HepG2 (cell line): Measurements from ENCODE around the gene RIT2. TPM values are rescaled to one million over a fixed set of nuclear protein-coding genes. Genes with fewer than 3 reads are reported as not detected.

Source experiments
- ATAC-seq: fragments of 200-7000 bp; cut with Tn5 transposase; 3 replicates; pipeline ENCODE4 v1.9.1; 2020; ENCODE audit warnings: mild to moderate bottlenecking, moderate library complexity
- BruUV-seq: library from RNA; stranded (reverse); fragments of 400-500 nt; replicated peaks from 2 replicates; lab custom pipeline; 2021; lab: Mats Ljungman, UMichigan
- CTCF ChIA-PET: fragments of 300-600 bp; formaldehyde crosslinking; extraction: SDS; loops from one replicate; lab custom pipeline; 2021; ENCODE audit warnings: low total read pairs, inconsistent platforms, low intra/inter-chr PET ratio; lab: Yijun Ruan, JAX
- POLR2A ChIA-PET: fragments of 350-600 bp; sonication (Branson Sonifier 250); formaldehyde crosslinking; loops from one replicate; lab custom pipeline; 2020; ENCODE audit warnings: antibody characterized with exemption, inconsistent platforms; lab: Yijun Ruan, JAX
- DNase-seq: peaks from one replicate; pipeline ENCODE4 v3.0.0-alpha.2; 2015; ENCODE audit warnings: low spot score
- FAIRE-seq: peaks from 3 replicates; lab custom pipeline; 2011; peaks lifted over from hg19 to GRCh38; lab: Jason Lieb, UNC
- H2AFZ ChIP-seq: one replicate; pipeline ENCODE4 v1.6.1; 2011; ENCODE audit warnings: low read length, inconsistent platforms
- H3K27ac ChIP-seq: fragments of 300-600 bp; 3 replicates; pipeline ENCODE4 v1.8.0; 2011; ENCODE audit warnings: mixed run types, mild to moderate bottlenecking, mixed read lengths, low read length, inconsistent platforms; ENCODE audit not compliant: insufficient read depth; ENCODE audit errors: extremely low read length
- H3K27me3 ChIP-seq, 2 experiments: fragments of 200-600 bp in 1 of 2; 2 replicates in 1 of 2; 3 replicates in 1 of 2; pipeline versions ENCODE4 v1.6.0 to v1.8.0; 2011; ENCODE audit warnings: low read length in 2 of 2, mild to moderate bottlenecking in 2 of 2, moderate library complexity in 2 of 2, inconsistent platforms in 1 of 2; ENCODE audit not compliant: insufficient read depth in 2 of 2, control insufficient read depth in 1 of 2
- H3K36me3 ChIP-seq, 2 experiments: fragments of 200-600 bp in 1 of 2; replicated peaks in 1 of 2; 2 replicates in 1 of 2; 3 replicates in 1 of 2; pipeline versions ENCODE4 v1.5.1 to v1.8.0; 2011; ENCODE audit warnings: low read length in 2 of 2, inconsistent platforms in 1 of 2; ENCODE audit not compliant: insufficient read depth in 2 of 2, control insufficient read depth in 1 of 2
- H3K4me1 ChIP-seq: 2 replicates; pipeline ENCODE4 v1.5.1; 2012; ENCODE audit warnings: low read length, inconsistent platforms; ENCODE audit not compliant: insufficient read depth
- H3K4me2 ChIP-seq: 2 replicates; pipeline ENCODE4 v1.6.0; 2011; ENCODE audit warnings: low read depth, low read length, inconsistent platforms
- H3K4me3 ChIP-seq, 3 experiments: fragments of 200-600 bp in 1 of 3; sonication (generic), shearing (Covaris generic) in 1 of 3; replicated peaks in 1 of 3; 2 replicates each; pipeline ENCODE4 v1.5.1; 2011 to 2016; ENCODE audit warnings: low read length in 3 of 3, inconsistent platforms in 2 of 3, low read depth in 2 of 3, mild to moderate bottlenecking in 2 of 3, control low read depth in 1 of 3, mixed read lengths in 1 of 3; ENCODE audit not compliant: insufficient read depth in 1 of 3
- H3K79me2 ChIP-seq: one replicate; pipeline ENCODE4 v1.6.1; 2011; ENCODE audit warnings: low read length, inconsistent platforms; ENCODE audit not compliant: insufficient read depth
- H3K9ac ChIP-seq: 2 replicates; pipeline ENCODE4 v1.6.0; 2011; ENCODE audit warnings: mild to moderate bottlenecking, low read depth, low read length, inconsistent platforms; ENCODE audit not compliant: insufficient read depth
- H3K9me3 ChIP-seq: 2 replicates; pipeline ENCODE4 v1.5.1; 2012; ENCODE audit warnings: mild to moderate bottlenecking, low read length
- H4K20me1 ChIP-seq: 2 replicates; pipeline ENCODE4 v1.6.0; 2011; ENCODE audit warnings: inconsistent platforms, mild to moderate bottlenecking, low read length, moderate library complexity; ENCODE audit not compliant: insufficient read depth
- CEBPB ChIP-seq: IDR thresholded peaks from 2 replicates; pipeline ENCODE4 v1.6.1; 2011; ENCODE audit warnings: low read depth, low read length, improper control_type of control experiment, borderline replicate concordance
- HDAC2 ChIP-seq: sonication (generic); formaldehyde crosslinking; IDR thresholded peaks from 2 replicates; pipeline ENCODE4 v1.4.0; 2020; ENCODE audit warnings: missing genetic modification reagents
- LBX2 ChIP-seq: sonication (generic); formaldehyde crosslinking; IDR thresholded peaks from 2 replicates; pipeline ENCODE4 v1.5.0; 2020; ENCODE audit warnings: missing genetic modification reagents, mild to moderate bottlenecking, borderline replicate concordance
- NFIC ChIP-seq: IDR thresholded peaks from 2 replicates; pipeline ENCODE4 v1.6.1; 2012; ENCODE audit warnings: mild to moderate bottlenecking, low read length, inconsistent platforms
- TFDP2 ChIP-seq: sonication (generic); formaldehyde crosslinking; IDR thresholded peaks from 2 replicates; pipeline ENCODE4 v1.4.0; 2020; ENCODE audit warnings: missing genetic modification reagents
- TMF1 ChIP-seq: sonication (generic); formaldehyde crosslinking; IDR thresholded peaks from 2 replicates; pipeline ENCODE4 v1.8.1; 2022; ENCODE audit warnings: low read depth, missing genetic modification reagents
- ZBTB34 ChIP-seq: sonication (generic); formaldehyde crosslinking; IDR thresholded peaks from 2 replicates; pipeline ENCODE4 v1.8.0; 2022; ENCODE audit warnings: mild to moderate bottlenecking, missing genetic modification reagents
- ZNF124 ChIP-seq: sonication (generic); formaldehyde crosslinking; IDR thresholded peaks from 2 replicates; pipeline ENCODE4 v1.4.0; 2020; ENCODE audit warnings: missing genetic modification reagents
- ZNF441 ChIP-seq: sonication (generic); formaldehyde crosslinking; IDR thresholded peaks from 2 replicates; pipeline ENCODE4 v1.7.0; 2021; ENCODE audit warnings: missing genetic modification reagents, borderline replicate concordance
- ZNF572 ChIP-seq: sonication (generic); formaldehyde crosslinking; IDR thresholded peaks from 2 replicates; pipeline ENCODE4 v1.5.1; 2020; ENCODE audit warnings: mild to moderate bottlenecking, missing genetic modification reagents
- ZNF589 ChIP-seq: sonication (generic); formaldehyde crosslinking; conservative IDR thresholded peaks from 2 replicates; pipeline ENCODE4 v1.8.0; 2022; ENCODE audit warnings: mild to moderate bottlenecking, moderate library complexity, missing genetic modification reagents
- WGBS: methylation state at CpG from one replicate; pipeline ENCODE4 v1.1.6; 2017; ENCODE audit warnings: low lambda C conversion rate; 5-methylcytosine and 5-hydroxymethylcytosine counted together
- in situ Hi-C: cut with HindIII; loops from 2 replicates; pipeline ENCODE4 v1.10.0; 2017; ENCODE audit warnings: low pct_unique_long_range_greater_than_20kb; ENCODE audit not compliant: extremely low pct_ligation_motif_present
- intact Hi-C: fragments of 100-400 bp; cut with micrococcal nuclease; formaldehyde crosslinking; loops from one replicate; pipeline ENCODE4 v1.10.0; 2022; ENCODE audit not compliant: unreplicated experiment
- polyA plus RNA-seq, 8 experiments: library from polyadenylated mRNA; depleted of rRNA in 3 of 8; stranded (reverse) in 7 of 8; unstranded in 1 of 8; fragments of >200 nt; fragmentation: Illumina TruSeq in 4 of 8; extraction: Trizol in 4 of 8; gene quantifications; 2 replicates each; pipeline versions ENCODE4 v1.2.1 to v1.2.3, GENCODE V29; 2011 to 2016; ENCODE audit warnings: low read depth in 4 of 8, missing spikeins in 1 of 8, mixed read lengths in 1 of 8; ENCODE audit not compliant: insufficient read depth in 1 of 8
- total RNA-seq, 5 experiments: library from RNA; depleted of rRNA; stranded (reverse); fragments of >200 nt; fragmentation: Illumina TruSeq; extraction: Trizol; gene quantifications; 2 replicates each; pipeline ENCODE4 v1.2.3, GENCODE V29; 2016; ENCODE audit warnings: low read depth in 1 of 5

RIT2 gene
- total and polyA plus RNA-seq, 2 of the 13 experiments (the other 11 are each of a cell fraction or from before 2014, with no cell fraction given), result not detected

- intact Hi-C loops, result no loop called here
Observed at GRCh38 chr18:42925036-42925435, 190.4 kb downstream of the RIT2 start.

GRCh38 chr18:42922363-42922762, 193.1 kb downstream of the RIT2 start:
- Histone ChIP-seq H3K4me2 (no peak overlapping the region), H3K9ac (no peak overlapping the region), H3K27me3 (no peaks in the 10 kb centered on the region), H3K4me1 (no peaks in the 10 kb centered on the region), H3K27ac (no peak overlapping the region), H3K36me3 (no peaks in the 10 kb centered on the region), H3K79me2 (no peaks in the 10 kb centered on the region), H3K9me3 (no peaks in the 10 kb centered on the region), H3K4me3 (no peak overlapping the region), H2AFZ (no peak overlapping the region), H4K20me1 (no peaks in the 10 kb centered on the region)
- 15% methylated on average over 3 of the region's 3 CpGs for WGBS
- in situ Hi-C loops (no loop called here), intact Hi-C loops (no loop called here)
- FAIRE-seq (no peak), DNase-seq (no peak), ATAC-seq (no peak)
- TF ChIP-seq ZNF441 (CRISPR knock-in tag), result no peak
- TF ChIP-seq ZNF589 (CRISPR knock-in tag), result no peak
- TF ChIP-seq ZBTB34 (CRISPR knock-in tag), result no peak
- TF ChIP-seq ZNF572, result no peak
- no peak for TF ChIP-seq TMF1 (CRISPR knock-in tag)
- TF ChIP-seq HDAC2, result no peak
- no peak for TF ChIP-seq NFIC
- TF ChIP-seq LBX2 (CRISPR knock-in tag), result no peak
- CTCF ChIA-PET, result no interaction called here
- POLR2A ChIA-PET, result no interaction called here
- no TSS peak for BruUV-seq

More at GRCh38 chr18:42925036-42925435, 190.4 kb downstream of the RIT2 start:
- Histone ChIP-seq H3K4me2 (no peak overlapping the region), H3K4me1 (no peaks in the 10 kb centered on the region), H3K79me2 (no peaks in the 10 kb centered on the region), H3K27ac (no peak overlapping the region), H2AFZ (no peak overlapping the region), H3K4me3 (no peak overlapping the region), H3K9ac (no peak overlapping the region), H4K20me1 (no peaks in the 10 kb centered on the region), H3K9me3 (no peaks in the 10 kb centered on the region), H3K27me3 (no peaks in the 10 kb centered on the region), H3K36me3 (no peaks in the 10 kb centered on the region)
- DNase-seq (no peak), ATAC-seq (no peak), FAIRE-seq (no peak)
- POLR2A ChIA-PET, result no interaction called here
- in situ Hi-C loops, result no loop called here
- TF ChIP-seq TFDP2 (CRISPR knock-in tag), result no peak
- TF ChIP-seq CEBPB, result peak; percentile 59
- TF ChIP-seq ZNF124 (CRISPR knock-in tag), result no peak
- CTCF ChIA-PET, result no interaction called here
- BruUV-seq, result no TSS peak
- WGBS, result 4% methylated on average over 2 of the region's 2 CpGs
